Articular chondrocyte of knee joint (primary cell): ENCODE data around the gene CTNNA2. TPM values are rescaled to one million over a fixed set of nuclear protein-coding genes. Genes with fewer than 3 reads are reported as not detected.

Source experiments
- small RNA-seq: library from RNA; depleted of rRNA; stranded (forward); fragments of <200 nt; gene quantifications from one replicate; pipeline ENCODE3, GENCODE V24; 2012
- total RNA-seq: library from RNA; depleted of rRNA; stranded (reverse); fragments of >200 nt; gene quantifications from 2 replicates; pipeline ENCODE4 v1.2.3, GENCODE V29; 2012

The CTNNA2 gene
- not detected in 2 replicates for total RNA-seq

GRCh38 chr2:79512442-79513401 is at the start of gene CTNNA2:
CTNNA2 (plus strand) TSS chr2:79513051.

DNA sequence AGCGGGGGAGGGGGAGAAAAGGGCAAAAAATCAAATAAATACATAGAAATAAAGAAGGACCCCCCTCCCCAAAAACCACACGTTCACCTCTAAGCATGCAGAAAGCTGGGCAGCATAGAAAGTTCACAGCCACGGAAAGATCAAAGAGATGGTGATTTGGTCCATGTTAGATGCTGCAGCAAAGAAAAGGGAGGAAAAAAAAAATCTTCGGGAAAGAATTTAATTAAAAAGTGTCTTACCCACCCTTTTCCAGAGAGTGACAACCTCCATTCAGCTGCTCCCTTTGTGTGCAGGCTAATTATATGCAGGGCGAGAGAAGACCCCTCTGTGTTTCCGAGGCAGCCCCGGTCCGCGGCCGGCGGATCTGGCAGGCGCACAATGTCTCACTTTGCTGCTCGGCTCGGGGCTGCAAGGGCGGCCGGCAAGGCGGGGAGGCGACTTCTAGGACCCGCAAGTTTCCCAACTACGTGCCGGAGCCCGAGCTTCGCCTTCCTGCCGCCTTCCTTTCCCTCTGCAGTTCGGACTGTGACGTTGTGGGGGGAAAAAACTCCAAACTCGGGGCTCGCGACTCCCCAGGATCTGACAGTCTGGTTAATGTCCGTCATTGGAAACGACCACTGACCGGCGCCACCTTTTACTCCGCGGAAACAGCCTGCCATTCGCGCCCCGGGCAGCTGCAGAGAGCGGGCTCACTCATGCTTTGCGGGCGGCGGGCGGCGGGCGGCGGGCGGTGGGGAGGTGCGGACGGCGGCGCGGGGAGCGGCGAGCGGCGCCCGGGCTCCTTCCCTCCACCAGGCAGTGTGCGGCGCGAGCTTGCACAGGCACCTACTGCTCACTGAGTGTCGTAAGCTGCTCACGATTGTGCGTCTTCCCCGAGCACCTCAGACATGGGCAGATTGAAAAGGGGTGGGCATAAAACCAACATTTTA is 791.3 kb downstream of the CTNNA2 start, which contains the start of gene LRRTM1:
Gene LRRTM1, minus strand, starts transcription at position 844 of the 929 bp plus-strand sequence. CDS start 933 bp downstream, outside the sequence.

Small RNA genes lying within 50 kb of the gene (small RNA-seq; reads per million reads assigned to genes)
- gene MIR4264 (not detected), gene MIR8080 (not detected), gene RNU6-561P (not detected)
